Measurements from ENCODE around the gene ZBTB21.

- TF ChIP-seq POLR2A (IDR thresholded peaks at IDR 0.05): no peak
- TF ChIP-seq, protein P1, sequence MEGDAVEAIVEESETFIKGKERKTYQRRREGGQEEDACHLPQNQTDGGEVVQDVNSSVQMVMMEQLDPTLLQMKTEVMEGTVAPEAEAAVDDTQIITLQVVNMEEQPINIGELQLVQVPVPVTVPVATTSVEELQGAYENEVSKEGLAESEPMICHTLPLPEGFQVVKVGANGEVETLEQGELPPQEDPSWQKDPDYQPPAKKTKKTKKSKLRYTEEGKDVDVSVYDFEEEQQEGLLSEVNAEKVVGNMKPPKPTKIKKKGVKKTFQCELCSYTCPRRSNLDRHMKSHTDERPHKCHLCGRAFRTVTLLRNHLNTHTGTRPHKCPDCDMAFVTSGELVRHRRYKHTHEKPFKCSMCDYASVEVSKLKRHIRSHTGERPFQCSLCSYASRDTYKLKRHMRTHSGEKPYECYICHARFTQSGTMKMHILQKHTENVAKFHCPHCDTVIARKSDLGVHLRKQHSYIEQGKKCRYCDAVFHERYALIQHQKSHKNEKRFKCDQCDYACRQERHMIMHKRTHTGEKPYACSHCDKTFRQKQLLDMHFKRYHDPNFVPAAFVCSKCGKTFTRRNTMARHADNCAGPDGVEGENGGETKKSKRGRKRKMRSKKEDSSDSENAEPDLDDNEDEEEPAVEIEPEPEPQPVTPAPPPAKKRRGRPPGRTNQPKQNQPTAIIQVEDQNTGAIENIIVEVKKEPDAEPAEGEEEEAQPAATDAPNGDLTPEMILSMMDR (IDR thresholded peaks at IDR 0.05): no peak
These were observed 27.8 kb upstream of the ZBTB21 start for GRCh38 chr21:42037943-42038342.

Measured in thyroid gland (tissue), 4 donors.